ENCODE data around the gene CHST2.

DNA sequence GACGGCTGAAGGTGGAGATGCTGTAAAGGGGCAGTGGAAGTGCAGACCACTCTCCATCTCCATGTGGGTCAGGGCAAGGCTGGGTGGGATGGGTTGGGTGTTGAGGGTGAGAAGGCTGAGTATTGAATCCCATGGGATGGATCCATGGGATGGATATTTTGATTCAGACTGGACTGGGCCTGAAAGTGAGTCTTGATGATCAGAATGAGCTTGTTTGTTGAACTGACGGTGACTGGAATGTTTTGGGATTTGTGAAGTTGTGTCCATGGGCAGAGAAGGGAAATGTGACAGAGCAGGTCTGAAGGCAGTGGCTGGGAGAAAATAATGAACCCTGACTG, 49.3 kb downstream of the CHST2 start:
- TF ChIP-seq POLR2A (IDR thresholded peaks at IDR 0.05; ENCODE audit: extremely low read depth, insufficient read length) = no peak
- TF ChIP-seq, protein P1, sequence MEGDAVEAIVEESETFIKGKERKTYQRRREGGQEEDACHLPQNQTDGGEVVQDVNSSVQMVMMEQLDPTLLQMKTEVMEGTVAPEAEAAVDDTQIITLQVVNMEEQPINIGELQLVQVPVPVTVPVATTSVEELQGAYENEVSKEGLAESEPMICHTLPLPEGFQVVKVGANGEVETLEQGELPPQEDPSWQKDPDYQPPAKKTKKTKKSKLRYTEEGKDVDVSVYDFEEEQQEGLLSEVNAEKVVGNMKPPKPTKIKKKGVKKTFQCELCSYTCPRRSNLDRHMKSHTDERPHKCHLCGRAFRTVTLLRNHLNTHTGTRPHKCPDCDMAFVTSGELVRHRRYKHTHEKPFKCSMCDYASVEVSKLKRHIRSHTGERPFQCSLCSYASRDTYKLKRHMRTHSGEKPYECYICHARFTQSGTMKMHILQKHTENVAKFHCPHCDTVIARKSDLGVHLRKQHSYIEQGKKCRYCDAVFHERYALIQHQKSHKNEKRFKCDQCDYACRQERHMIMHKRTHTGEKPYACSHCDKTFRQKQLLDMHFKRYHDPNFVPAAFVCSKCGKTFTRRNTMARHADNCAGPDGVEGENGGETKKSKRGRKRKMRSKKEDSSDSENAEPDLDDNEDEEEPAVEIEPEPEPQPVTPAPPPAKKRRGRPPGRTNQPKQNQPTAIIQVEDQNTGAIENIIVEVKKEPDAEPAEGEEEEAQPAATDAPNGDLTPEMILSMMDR (IDR thresholded peaks at IDR 0.05; ENCODE audit: low read depth, low read length) = no peak
